ENCODE measurements around the gene IGFBPL1. TPM values are rescaled to one million over a fixed set of nuclear protein-coding genes. Genes with fewer than 3 reads are reported as not detected.

The IGFBPL1 gene
- polyA plus RNA-seq, 3 donors, result not detected

DNA sequence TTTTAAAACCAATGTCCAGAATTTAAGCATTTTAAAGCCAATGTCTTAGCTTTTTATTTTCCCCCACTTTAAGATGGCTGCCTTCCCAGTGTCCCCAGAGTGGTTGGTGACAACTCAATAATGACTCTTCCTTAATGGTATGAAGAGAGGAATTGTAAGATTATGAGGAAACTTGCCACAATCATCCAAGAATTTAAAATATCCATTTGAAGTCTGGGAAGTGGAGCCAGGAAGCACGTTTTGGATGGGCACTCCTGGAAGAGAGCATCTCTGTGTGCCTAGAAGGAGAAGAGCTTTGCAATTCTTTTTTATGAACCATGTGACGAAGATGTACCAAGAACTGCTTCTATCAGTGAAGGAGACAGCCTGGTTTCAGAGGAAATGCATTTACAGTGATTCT, 11.3 kb upstream of the IGFBPL1 start:
- H3K4me1 Mint-ChIP-seq, result peaks cover 13% of the 10 kb centered on the region
- Histone ChIP-seq H2AFZ (ENCODE audit: insufficient read depth, low read depth, low read length, poor library complexity, severe bottlenecking) (no peak overlapping the region), H3K4me2 (replicated peaks; ENCODE audit: extremely low read depth, low read length, poor library complexity, severe bottlenecking) (no peak overlapping the region), H3K27me3 (ENCODE audit: control insufficient read depth in 2 of 2, insufficient read depth in 2 of 2, low read length in 2 of 2) (no peaks in the 10 kb centered on the region), H3K79me2 (ENCODE audit: insufficient read depth, low read length) (no peaks in the 10 kb centered on the region), H3K4me1 (ENCODE audit: control insufficient read depth in 1 of 2, insufficient read depth in 2 of 2, low read length in 2 of 2) (peaks cover 0 to 3% of the 10 kb centered on the region in 2 donors), H3K4me3 (replicated peaks in 1 of 3; ENCODE audit: low read depth in 2 of 3, low read length in 3 of 3) (no peak overlapping the region), H3K9me3 (replicated peaks in 1 of 2; ENCODE audit: control insufficient read depth in 1 of 2, insufficient read depth in 1 of 2, low read length in 2 of 2) (no peaks in the 10 kb centered on the region), H4K20me1 (ENCODE audit: insufficient read depth, low read length) (no peaks in the 10 kb centered on the region), H3K36me3 (replicated peaks in 1 of 2; ENCODE audit: control insufficient read depth in 1 of 2, insufficient read depth in 2 of 2, low read length in 2 of 2) (no peaks in the 10 kb centered on the region), H3K9ac (ENCODE audit: insufficient read depth, low read length, poor library complexity, severe bottlenecking) (no peak overlapping the region), H3K27ac (ENCODE audit: low read depth in 1 of 2, low read length in 2 of 2) (no peak overlapping the region)
- H3K27me3 Mint-ChIP-seq (ENCODE audit: low read depth in 3 of 3), result peaks cover 1 to 5% (median 1%) of the 10 kb centered on the region in 3 donors
- H3K36me3 Mint-ChIP-seq, result no peaks in the 10 kb centered on the region
- TF ChIP-seq, protein P1, sequence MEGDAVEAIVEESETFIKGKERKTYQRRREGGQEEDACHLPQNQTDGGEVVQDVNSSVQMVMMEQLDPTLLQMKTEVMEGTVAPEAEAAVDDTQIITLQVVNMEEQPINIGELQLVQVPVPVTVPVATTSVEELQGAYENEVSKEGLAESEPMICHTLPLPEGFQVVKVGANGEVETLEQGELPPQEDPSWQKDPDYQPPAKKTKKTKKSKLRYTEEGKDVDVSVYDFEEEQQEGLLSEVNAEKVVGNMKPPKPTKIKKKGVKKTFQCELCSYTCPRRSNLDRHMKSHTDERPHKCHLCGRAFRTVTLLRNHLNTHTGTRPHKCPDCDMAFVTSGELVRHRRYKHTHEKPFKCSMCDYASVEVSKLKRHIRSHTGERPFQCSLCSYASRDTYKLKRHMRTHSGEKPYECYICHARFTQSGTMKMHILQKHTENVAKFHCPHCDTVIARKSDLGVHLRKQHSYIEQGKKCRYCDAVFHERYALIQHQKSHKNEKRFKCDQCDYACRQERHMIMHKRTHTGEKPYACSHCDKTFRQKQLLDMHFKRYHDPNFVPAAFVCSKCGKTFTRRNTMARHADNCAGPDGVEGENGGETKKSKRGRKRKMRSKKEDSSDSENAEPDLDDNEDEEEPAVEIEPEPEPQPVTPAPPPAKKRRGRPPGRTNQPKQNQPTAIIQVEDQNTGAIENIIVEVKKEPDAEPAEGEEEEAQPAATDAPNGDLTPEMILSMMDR (IDR thresholded peaks at IDR 0.05), result no peak
- H3K9me3 Mint-ChIP-seq, result peaks cover 0 to 2% (median 0%) of the 10 kb centered on the region in 7 donors
- no CpG with 5 or more reads among the region's 2 CpGs for WGBS (ENCODE audit: insufficient coverage)
- no peak for DNase-seq
- intact Hi-C loops (cut with micrococcal nuclease), result no loop called here
- no peak overlapping the region for H3K4me3 Mint-ChIP-seq
- no peak overlapping the region for H3K27ac Mint-ChIP-seq

DNA sequence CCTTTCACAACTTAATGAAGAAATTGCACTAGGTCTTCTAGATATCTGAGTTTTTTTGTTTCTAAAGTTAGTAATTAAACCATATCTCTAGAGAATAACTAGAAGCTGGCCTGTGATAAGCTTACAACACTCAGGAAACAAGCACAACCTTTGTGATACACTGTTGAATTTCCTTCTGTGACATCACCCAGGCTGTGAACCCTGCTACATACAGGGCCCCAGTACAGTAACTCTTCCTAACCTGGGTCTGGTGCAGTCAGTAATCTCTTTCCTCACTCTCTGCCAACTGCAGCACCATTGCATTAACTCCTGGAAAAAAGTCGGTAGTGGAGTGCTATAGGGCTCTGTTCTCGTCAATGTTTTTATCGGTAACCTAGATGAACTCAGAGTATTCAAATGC, 10.6 kb upstream of the IGFBPL1 start:
- Histone ChIP-seq H3K9me3 (replicated peaks in 1 of 2; ENCODE audit: control insufficient read depth in 1 of 2, insufficient read depth in 1 of 2, low read length in 2 of 2) (no peaks in the 10 kb centered on the region), H2AFZ (ENCODE audit: insufficient read depth, low read depth, low read length, poor library complexity, severe bottlenecking) (no peak overlapping the region), H3K27me3 (ENCODE audit: control insufficient read depth in 2 of 2, insufficient read depth in 2 of 2, low read length in 2 of 2) (no peaks in the 10 kb centered on the region), H3K79me2 (ENCODE audit: insufficient read depth, low read length) (no peaks in the 10 kb centered on the region), H4K20me1 (ENCODE audit: insufficient read depth, low read length) (no peaks in the 10 kb centered on the region), H3K4me1 (ENCODE audit: control insufficient read depth in 1 of 2, insufficient read depth in 2 of 2, low read length in 2 of 2) (no peaks in the 10 kb centered on the region), H3K36me3 (replicated peaks in 1 of 2; ENCODE audit: control insufficient read depth in 1 of 2, insufficient read depth in 2 of 2, low read length in 2 of 2) (no peaks in the 10 kb centered on the region), H3K9ac (ENCODE audit: insufficient read depth, low read length, poor library complexity, severe bottlenecking) (no peak overlapping the region), H3K27ac (ENCODE audit: low read depth in 1 of 2, low read length in 2 of 2) (no peak overlapping the region), H3K4me3 (replicated peaks in 1 of 3; ENCODE audit: low read depth in 2 of 3, low read length in 3 of 3) (no peak overlapping the region), H3K4me2 (replicated peaks; ENCODE audit: extremely low read depth, low read length, poor library complexity, severe bottlenecking) (no peak overlapping the region)
- H3K36me3 Mint-ChIP-seq, result no peaks in the 10 kb centered on the region
- peaks cover 0 to 2% (median 0%) of the 10 kb centered on the region in 7 donors for H3K9me3 Mint-ChIP-seq
- TF ChIP-seq, protein P1 (IDR thresholded peaks at IDR 0.05), result no peak
- WGBS (ENCODE audit: insufficient coverage), result 100% methylated on average over 1 of the region's 3 CpGs
- H3K27ac Mint-ChIP-seq, result no peak overlapping the region
- peaks cover 0 to 3% (median 1%) of the 10 kb centered on the region in 3 donors for H3K27me3 Mint-ChIP-seq (ENCODE audit: low read depth in 3 of 3)
- DNase-seq, result no peak
- peaks cover 9% of the 10 kb centered on the region for H3K4me1 Mint-ChIP-seq
- no peak overlapping the region for H3K4me3 Mint-ChIP-seq
- intact Hi-C loops (cut with micrococcal nuclease), result no loop called here
